ENCODE measurements around the gene TMEM50A. TPM values are rescaled to one million over a fixed set of nuclear protein-coding genes. Genes with fewer than 3 reads are reported as not detected.
"Not testable (repeated sequence)": the region's sequence is repeated elsewhere in the genome, so short reads cannot be mapped to it uniquely, and the experiment has no call there.

Gene TMEM50A
- total RNA-seq, 2 donors from 2014 or later = 73.1 to 125 TPM

DNA sequence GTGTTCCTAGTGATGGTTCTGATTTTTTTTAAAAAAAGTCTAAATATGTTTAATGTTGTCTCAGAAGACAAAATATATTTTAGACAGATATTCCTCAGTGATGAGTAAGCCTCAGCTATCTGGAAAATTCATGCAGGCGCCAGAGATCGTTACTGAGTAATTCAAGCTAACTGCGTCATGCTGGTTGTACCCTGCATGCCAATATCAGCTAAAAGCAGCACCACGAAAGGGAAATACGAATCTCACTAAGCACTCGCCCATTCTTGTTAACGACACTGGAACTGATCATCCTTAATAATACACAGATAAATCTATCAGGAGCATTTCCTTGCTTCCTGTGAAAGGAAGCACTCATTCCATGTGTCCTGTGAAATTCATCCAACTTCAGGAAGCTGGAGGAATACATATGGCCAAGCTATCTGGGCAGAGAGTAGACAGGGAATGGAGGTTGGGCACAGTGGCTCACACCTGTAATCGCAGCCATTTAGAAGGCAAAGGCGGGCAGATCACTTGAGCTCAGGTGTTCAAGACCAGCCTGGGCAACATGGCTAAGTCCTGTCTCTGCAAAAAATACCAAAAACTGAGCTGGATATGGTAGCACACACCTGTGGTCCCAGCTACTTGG, 17.7 kb upstream of the TMEM50A start:
- not testable (repeated sequence) for ATAC-seq; H3K9me3 Mint-ChIP-seq; H3K4me3 Mint-ChIP-seq; H3K27me3 Mint-ChIP-seq; H3K27ac Mint-ChIP-seq; H3K36me3 Mint-ChIP-seq; DNase-seq (ENCODE audit: low spot score); H3K4me1 Mint-ChIP-seq (ENCODE audit: low read depth in 2 of 2)

DNA sequence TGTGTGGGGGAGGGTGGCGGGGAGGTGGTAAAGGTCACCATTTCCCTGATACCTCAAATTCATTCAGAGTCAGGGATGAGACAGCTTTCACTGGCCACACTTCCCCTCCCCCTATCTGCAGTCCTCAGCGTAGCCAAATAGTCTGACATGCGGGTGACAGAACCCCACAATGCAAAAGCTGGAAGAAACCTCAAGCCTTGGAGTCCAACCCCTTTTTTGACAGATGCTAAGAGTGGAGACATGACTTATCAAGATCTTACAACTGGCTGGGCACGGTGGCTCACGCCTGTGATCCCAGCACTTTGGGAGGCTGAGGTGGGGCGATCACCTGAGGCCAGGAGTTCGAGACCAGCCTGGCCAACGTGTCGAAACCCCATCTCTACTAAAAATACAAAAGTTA, 16.0 kb upstream of the TMEM50A start:
- H3K27me3 Mint-ChIP-seq; H3K36me3 Mint-ChIP-seq; DNase-seq (ENCODE audit: low spot score); H3K4me3 Mint-ChIP-seq; ATAC-seq; H3K4me1 Mint-ChIP-seq (ENCODE audit: low read depth in 2 of 2); H3K9me3 Mint-ChIP-seq; H3K27ac Mint-ChIP-seq: not testable (repeated sequence)

DNA sequence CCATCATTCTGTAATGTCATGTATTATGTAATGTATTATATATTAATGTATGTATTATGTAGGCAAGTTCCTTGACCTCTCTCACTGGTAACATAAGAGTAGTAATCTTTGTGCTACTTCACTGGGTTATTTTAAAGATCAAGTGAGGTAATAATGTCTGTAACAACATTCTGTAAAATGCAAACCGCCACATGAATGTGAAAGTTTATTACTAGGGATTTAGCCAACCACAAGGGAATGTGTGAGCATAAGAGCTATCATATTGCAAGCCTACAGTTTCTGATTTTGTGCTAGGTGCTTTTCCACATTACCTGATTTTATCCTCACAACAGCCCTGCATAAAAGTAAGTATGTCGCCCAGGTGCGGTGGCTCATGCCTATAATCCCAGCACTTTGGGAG, 13.7 kb upstream of the TMEM50A start:
- ATAC-seq; H3K36me3 Mint-ChIP-seq; DNase-seq (ENCODE audit: low spot score); H3K4me1 Mint-ChIP-seq (ENCODE audit: low read depth in 2 of 2); H3K27me3 Mint-ChIP-seq; H3K9me3 Mint-ChIP-seq; H3K4me3 Mint-ChIP-seq; H3K27ac Mint-ChIP-seq: not testable (repeated sequence)

DNA sequence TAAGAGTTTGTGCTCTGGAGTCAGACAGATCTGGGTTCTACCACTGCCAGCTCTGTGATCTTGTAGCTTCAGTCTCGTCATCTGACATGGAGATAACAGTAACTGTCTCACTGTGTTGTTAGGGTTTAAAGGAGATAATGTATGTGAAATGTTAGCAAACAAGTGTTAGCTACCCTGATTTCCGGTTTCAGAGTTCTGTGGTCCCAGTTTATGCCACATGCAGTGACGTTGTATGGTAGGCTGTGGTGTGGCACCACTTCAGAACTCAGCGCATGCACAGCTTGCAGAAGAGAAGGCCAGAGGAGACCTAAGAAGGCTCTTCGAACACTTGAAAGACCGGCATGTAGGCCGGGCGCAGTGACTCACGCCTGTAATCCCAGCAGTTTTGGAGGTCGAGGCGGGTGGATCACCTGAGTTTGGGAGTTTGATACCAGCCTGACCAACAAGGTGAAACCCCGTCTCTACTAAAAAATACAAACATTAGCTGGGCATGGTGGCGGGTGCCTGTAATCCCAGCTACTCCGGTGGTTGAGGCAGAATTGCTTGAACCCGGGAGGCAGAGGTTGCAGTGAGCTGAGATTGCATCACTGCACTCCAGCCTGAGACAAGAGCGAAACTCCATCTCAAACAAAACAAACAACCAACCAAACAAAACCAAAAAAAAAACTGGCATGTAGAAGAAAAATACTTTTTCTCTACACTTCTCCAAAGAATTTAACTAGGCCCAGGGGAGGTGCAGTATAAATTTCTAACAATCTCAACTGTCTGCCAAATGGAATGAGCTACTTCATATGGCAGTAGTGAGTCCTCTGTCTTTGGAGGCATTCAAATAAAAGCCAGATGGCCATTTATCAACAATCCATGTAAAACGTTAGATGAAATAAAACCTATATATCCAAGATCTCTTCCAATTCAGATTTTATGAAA, 10.0 kb upstream of the TMEM50A start:
- DNase-seq (ENCODE audit: low spot score); H3K9me3 Mint-ChIP-seq; H3K27me3 Mint-ChIP-seq; H3K4me3 Mint-ChIP-seq; H3K27ac Mint-ChIP-seq; H3K36me3 Mint-ChIP-seq: not testable (repeated sequence)
- H3K4me1 Mint-ChIP-seq (ENCODE audit: low read depth in 2 of 2) = peaks cover 0 to 16% of the 10 kb centered on the region in 2 donors
- ATAC-seq = peak in 1 of 2 donors; percentile 90

- not testable (repeated sequence) for H3K27me3 Mint-ChIP-seq; H3K9me3 Mint-ChIP-seq; H3K4me3 Mint-ChIP-seq; H3K36me3 Mint-ChIP-seq; DNase-seq (ENCODE audit: low spot score); H3K27ac Mint-ChIP-seq; ATAC-seq
- peaks cover 0 to 18% of the 10 kb centered on the region in 2 donors for H3K4me1 Mint-ChIP-seq (ENCODE audit: low read depth in 2 of 2)
Observed at GRCh38 chr1:25328791-25329185, 9.3 kb upstream of the TMEM50A start.

DNA sequence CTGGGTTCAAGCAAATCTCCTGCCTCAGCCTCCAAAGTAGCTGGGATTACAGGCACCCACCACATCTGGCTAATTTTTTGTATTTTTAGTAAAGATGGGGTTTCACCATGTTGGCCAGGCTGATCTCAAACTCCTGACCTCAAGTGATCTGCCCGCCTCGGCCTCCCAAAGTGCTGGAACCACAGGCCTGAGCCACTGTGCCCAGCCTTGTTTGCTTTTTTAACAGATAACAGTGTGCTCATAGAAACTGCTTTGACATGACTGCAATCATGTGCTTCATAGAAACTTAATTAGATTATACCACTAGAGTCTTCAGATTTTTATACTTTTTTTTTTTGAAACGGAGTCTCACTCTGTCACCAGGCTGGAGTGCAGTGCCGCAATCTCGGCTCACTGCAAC, 8.8 kb upstream of the TMEM50A start:
- H3K9me3 Mint-ChIP-seq; H3K27me3 Mint-ChIP-seq; ATAC-seq; DNase-seq (ENCODE audit: low spot score); H3K36me3 Mint-ChIP-seq: not testable (repeated sequence)
- Mint-ChIP-seq H3K4me3 (peak overlapping the region; percentile 63), H3K27ac (peak overlapping the region in 1 of 2 donors; percentile 70), H3K4me1 (ENCODE audit: low read depth in 2 of 2) (peaks cover 0 to 18% of the 10 kb centered on the region in 2 donors)

DNA sequence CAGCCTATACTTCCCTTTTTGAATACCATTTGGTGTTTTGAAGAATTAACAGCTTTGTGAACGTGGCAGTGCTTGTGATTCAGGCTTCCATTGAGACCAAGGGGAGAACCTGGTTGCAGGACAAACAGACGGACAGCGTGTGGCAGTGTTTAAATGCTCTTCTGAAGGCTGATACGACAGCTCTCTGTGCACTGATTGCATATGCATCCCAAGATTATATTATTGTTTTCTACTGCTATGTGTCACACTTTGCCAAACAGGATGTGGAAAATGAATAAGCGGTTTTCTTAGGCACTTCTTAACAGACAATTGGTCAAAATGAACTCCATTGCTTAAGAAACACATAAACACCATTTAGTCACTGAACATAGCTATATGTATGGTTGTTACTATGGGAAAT, 8.2 kb upstream of the TMEM50A start:
- peak overlapping the region; percentile 63 for H3K4me3 Mint-ChIP-seq
- H3K36me3 Mint-ChIP-seq = not testable (repeated sequence)

GRCh38 chr1:25336922-25337354, 1.2 kb upstream of the TMEM50A start:
- H3K27me3 Mint-ChIP-seq; H3K9me3 Mint-ChIP-seq; DNase-seq (ENCODE audit: low spot score); H3K36me3 Mint-ChIP-seq: not testable (repeated sequence)
- Mint-ChIP-seq H3K27ac (peak overlapping the region; percentile 76 to 88), H3K4me1 (ENCODE audit: low read depth in 2 of 2) (peaks cover 14 to 32% of the 10 kb centered on the region in 2 donors), H3K4me3 (peak overlapping the region; percentile 92)
- peak in 1 of 2 donors; percentile 44 for ATAC-seq

More for the DNA sequence above, 8.2 kb upstream of the TMEM50A start:
- ATAC-seq = peak in 1 of 2 donors; percentile 83
- DNase-seq (ENCODE audit: low spot score); H3K9me3 Mint-ChIP-seq; H3K27me3 Mint-ChIP-seq: not testable (repeated sequence)
- Mint-ChIP-seq H3K4me1 (ENCODE audit: low read depth in 2 of 2) (peaks cover 0 to 18% of the 10 kb centered on the region in 2 donors), H3K27ac (peak overlapping the region in 1 of 2 donors; percentile 70)

GRCh38 chr1:25337483-25338187, 499 bp upstream of the TMEM50A start:
- not testable (repeated sequence) for H3K36me3 Mint-ChIP-seq; H3K9me3 Mint-ChIP-seq; H3K27me3 Mint-ChIP-seq; DNase-seq (ENCODE audit: low spot score)
- ATAC-seq = peak; percentile 72 to 79
- peak overlapping the region; percentile 81 to 85 for H3K27ac Mint-ChIP-seq
- peaks cover 14 to 36% of the 10 kb centered on the region in 2 donors for H3K4me1 Mint-ChIP-seq (ENCODE audit: low read depth in 2 of 2)
- H3K4me3 Mint-ChIP-seq = peak overlapping the region; percentile 93

DNA sequence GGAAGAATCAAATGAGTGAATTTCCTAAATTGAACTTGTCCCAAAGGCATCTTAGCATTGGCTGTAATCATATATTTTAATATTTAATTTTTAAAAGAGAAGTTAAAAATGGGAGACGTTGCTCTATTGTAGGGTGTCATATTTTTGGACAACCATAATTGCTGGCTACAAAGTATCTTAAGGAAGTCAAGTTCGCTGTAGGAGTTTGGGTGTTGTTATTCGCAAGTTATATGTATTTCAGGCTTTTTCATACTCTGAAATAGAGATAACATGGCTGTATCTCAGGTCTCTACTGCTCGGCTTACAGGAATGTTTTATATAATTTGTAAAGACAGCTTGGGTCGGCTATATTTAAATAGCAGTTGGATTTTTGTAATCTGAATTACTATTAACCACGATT, 852 bp downstream of the TMEM50A start:
- Mint-ChIP-seq H3K4me1 (ENCODE audit: low read depth in 2 of 2) (peaks cover 25 to 43% of the 10 kb centered on the region in 2 donors), H3K36me3 (peaks cover 10% of the 10 kb centered on the region), H3K27me3 (no peaks in the 10 kb centered on the region), H3K4me3 (peak overlapping the region; percentile 93), H3K27ac (peak overlapping the region; percentile 81 to 85), H3K9me3 (no peaks in the 10 kb centered on the region)
- ATAC-seq (no peak), DNase-seq (ENCODE audit: low spot score) (no peak)

- no peak overlapping the region for H3K27ac Mint-ChIP-seq
- H3K27me3 Mint-ChIP-seq = no peaks in the 10 kb centered on the region
- ATAC-seq (no peak), DNase-seq (ENCODE audit: low spot score) (no peak)
- no peaks in the 10 kb centered on the region for H3K9me3 Mint-ChIP-seq
- peaks cover 27 to 38% of the 10 kb centered on the region in 2 donors for H3K4me1 Mint-ChIP-seq (ENCODE audit: low read depth in 2 of 2)
- no peak overlapping the region for H3K4me3 Mint-ChIP-seq
- peaks cover 10% of the 10 kb centered on the region for H3K36me3 Mint-ChIP-seq
Observed at GRCh38 chr1:25341746-25342145, 3.6 kb downstream of the TMEM50A start.

GRCh38 chr1:25342846-25343245, 4.7 kb downstream of the TMEM50A start:
- DNase-seq (ENCODE audit: low spot score) = no peak
- peaks cover 16% of the 10 kb centered on the region for H3K36me3 Mint-ChIP-seq

GRCh38 chr1:25343872-25344271, 5.7 kb downstream of the TMEM50A start:
- no peaks in the 10 kb centered on the region for H3K27me3 Mint-ChIP-seq
- peaks cover 27 to 34% of the 10 kb centered on the region in 2 donors for H3K4me1 Mint-ChIP-seq (ENCODE audit: low read depth in 2 of 2)
- ATAC-seq = no peak
- peaks cover 16% of the 10 kb centered on the region for H3K36me3 Mint-ChIP-seq
- H3K9me3 Mint-ChIP-seq = no peaks in the 10 kb centered on the region
- DNase-seq (ENCODE audit: low spot score) = no peak
- H3K4me3 Mint-ChIP-seq = no peak overlapping the region
- H3K27ac Mint-ChIP-seq = no peak overlapping the region

More at GRCh38 chr1:25342846-25343245, 4.7 kb downstream of the TMEM50A start:
- no peak overlapping the region for H3K27ac Mint-ChIP-seq
- no peak overlapping the region for H3K4me3 Mint-ChIP-seq
- peaks cover 24 to 34% of the 10 kb centered on the region in 2 donors for H3K4me1 Mint-ChIP-seq (ENCODE audit: low read depth in 2 of 2)
- H3K9me3 Mint-ChIP-seq = no peaks in the 10 kb centered on the region
- no peak for ATAC-seq
- no peaks in the 10 kb centered on the region for H3K27me3 Mint-ChIP-seq

Data from natural killer cell treated with Interleukin-12 subunit alpha and Interleukin-12 subunit beta and Interleukin-15 and Interleukin-18, amount 100 ng/mL, for 72 hours (primary cell).